Right cardiac atrium (tissue), 5 donors: ENCODE measurements around the gene CDA. TPM values are rescaled to one million over a fixed set of nuclear protein-coding genes. Genes with fewer than 3 reads are reported as not detected.
A peak's percentile ranks its signal among the peaks of the same experiment; 100 is the strongest.

Experiments used
- ATAC-seq, 2 donors: fragments of 200-7000 bp; cut with Tn5 transposase; one replicate each; pipeline versions ENCODE4 v1.8.0 to v1.9.1; 2020; ENCODE audit warnings: moderate library complexity in 2 of 2, mild to moderate bottlenecking in 1 of 2
- DNase-seq, 3 donors: peaks; one replicate each; pipeline ENCODE4 v3.0.0-alpha.2; 2020
- H3K27ac ChIP-seq: one replicate; pipeline ENCODE4 v1.5.1; 2013; ENCODE audit warnings: mild to moderate bottlenecking, low read length, control low read depth, moderate library complexity
- H3K27me3 ChIP-seq: one replicate; pipeline ENCODE4 v1.6.1; 2013; ENCODE audit not compliant: control insufficient read depth, insufficient read depth
- H3K4me1 ChIP-seq: one replicate; pipeline ENCODE4 v1.6.1; 2013; ENCODE audit warnings: low read length; ENCODE audit not compliant: control insufficient read depth, insufficient read depth
- H3K4me3 ChIP-seq: one replicate; pipeline ENCODE4 v1.5.1; 2013; ENCODE audit warnings: low read length, control low read depth
- H3K9me3 ChIP-seq: one replicate; pipeline ENCODE4 v1.6.1; 2013; ENCODE audit warnings: low read length; ENCODE audit not compliant: control insufficient read depth
- WGBS: extraction: QIAGEN DNeasy Blood & Tissue Kit; methylation state at CpG from one replicate; pipeline ENCODE4 v1.1.7; 2013; 5-methylcytosine and 5-hydroxymethylcytosine counted together
- intact Hi-C, 4 donors: fragments of 100-400 bp; cut with DNase I; formaldehyde crosslinking; loops; one replicate each; pipeline versions ENCODE4 v1.11.0 to v1.14.0; 2022 to 2023
- polyA plus RNA-seq: library from polyadenylated mRNA; stranded (reverse); fragments of 200-250 nt; gene quantifications from one replicate; pipeline ENCODE4 v1.2.3, GENCODE V29; 2013
- total RNA-seq, 4 donors: library from RNA; stranded (reverse); fragmentation: NEBNext Ultra II Directional; extraction: Animal tissue kit (Norgen Biotek cat#: 25700); gene quantifications; one replicate each; pipeline ENCODE4 v1.2.1, GENCODE V29; 2021
- donor health status: healthy with polysubstance abuse.
- donor health status: DM: no; HTN: yes; CAD: no.
- donor health status: DM: no; HTN: no; CAD: no.
- donor health status: DM: no; HTN: yes; CAD: no; lungs with severe emphysema.
- donor health status: DM: yes; HTN: yes; CAD: no.

CDA gene
- total and polyA plus RNA-seq, 5 donors = 2.2 to 6.7 (median 2.5) TPM

- WGBS = 73% methylated on average over 12 of the region's 12 CpGs
- H3K27me3 ChIP-seq = no peaks in the 10 kb centered on the region
- H3K27ac ChIP-seq = no peak overlapping the region
- DNase-seq (no peak), ATAC-seq (no peak)
- intact Hi-C loops = no loop called here
- H3K4me1 ChIP-seq = no peaks in the 10 kb centered on the region
- no peaks in the 10 kb centered on the region for H3K9me3 ChIP-seq
- H3K4me3 ChIP-seq = no peak overlapping the region
Measured at GRCh38 chr1:20663969-20664715, 75.2 kb downstream of the CDA start.

- H3K4me1 ChIP-seq = no peaks in the 10 kb centered on the region
- H3K27ac ChIP-seq = peak overlapping the region; percentile 16
- H3K27me3 ChIP-seq = no peaks in the 10 kb centered on the region
- ATAC-seq (no peak), DNase-seq (no peak)
- no peak overlapping the region for H3K4me3 ChIP-seq
- intact Hi-C loops = no loop called here
- WGBS = 66% methylated on average over 12 of the region's 12 CpGs
- H3K9me3 ChIP-seq = no peaks in the 10 kb centered on the region
Measured at GRCh38 chr1:20665726-20666125, 76.8 kb downstream of the CDA start.

GRCh38 chr1:20666146-20666545, 77.2 kb downstream of the CDA start:
- H3K4me1 ChIP-seq = no peaks in the 10 kb centered on the region
- H3K27me3 ChIP-seq = no peaks in the 10 kb centered on the region
- H3K4me3 ChIP-seq = no peak overlapping the region
- 53% methylated on average over 16 of the region's 16 CpGs for WGBS
- H3K27ac ChIP-seq = peak overlapping the region; percentile 2
- peak in 1 of 2 donors; percentile 13 for ATAC-seq
- peak in 1 of 3 donors; percentile 71 for DNase-seq
- H3K9me3 ChIP-seq = no peaks in the 10 kb centered on the region
- intact Hi-C loops = no loop called here

GRCh38 chr1:20666804-20667203, 77.9 kb downstream of the CDA start:
- WGBS = 98% methylated on average over 1 of the region's 1 CpG
- ATAC-seq (peak in 1 of 2 donors; percentile 31), DNase-seq (no peak)
- intact Hi-C loops = no loop called here
- no peak overlapping the region for H3K27ac ChIP-seq
- H3K9me3 ChIP-seq = no peaks in the 10 kb centered on the region
- no peaks in the 10 kb centered on the region for H3K27me3 ChIP-seq
- H3K4me3 ChIP-seq = no peak overlapping the region
- H3K4me1 ChIP-seq = no peaks in the 10 kb centered on the region

Other genes with a start within 250 kb of the CDA start
- 10 to 100 TPM; 15.6 to 28.5 (median 15.8) TPM for gene CAMK2N1, start 102.9 kb upstream of the CDA start, total RNA-seq
- 16.0 TPM for gene CAMK2N1, start 102.9 kb upstream of the CDA start, polyA plus RNA-seq
- 10 to 100 TPM; 29.9 to 42.1 (median 38.7) TPM for gene MUL1, start 80.9 kb upstream of the CDA start, total RNA-seq
- gene MUL1, start 80.9 kb upstream of the CDA start, polyA plus RNA-seq = 22.1 TPM
- 1 to 10 TPM; 1.6 to 3.6 (median 2.7) TPM for gene FAM43B, start 36.5 kb upstream of the CDA start, total RNA-seq
- gene FAM43B, start 36.5 kb upstream of the CDA start, polyA plus RNA-seq = 1.3 TPM
- 100 to 1,000 TPM; 143 to 161 (median 156) TPM for gene PINK1, start 44.4 kb downstream of the CDA start, total RNA-seq
- 215 TPM for gene PINK1, start 44.4 kb downstream of the CDA start, polyA plus RNA-seq
- gene DDOST, start 72.3 kb downstream of the CDA start, total RNA-seq = 100 to 1,000 TPM; 107 to 143 (median 124) TPM
- 123 TPM for gene DDOST, start 72.3 kb downstream of the CDA start, polyA plus RNA-seq
- gene KIF17, start 128.9 kb downstream of the CDA start, total RNA-seq = 1 to 10 TPM; 2.0 to 4.8 (median 3.6) TPM
- gene KIF17, start 128.9 kb downstream of the CDA start, polyA plus RNA-seq = 6.4 TPM
- under 1 TPM in 3 of 4 donors, not detected in 1; 0.11 to 0.45 (median 0.18) TPM for gene SH2D5, start 143.6 kb downstream of the CDA start, total RNA-seq
- gene SH2D5, start 143.6 kb downstream of the CDA start, polyA plus RNA-seq = 0.11 TPM
- 100 to 1,000 TPM; 134 to 147 (median 141) TPM for gene HP1BP3, start 198.2 kb downstream of the CDA start, total RNA-seq
- 58.1 TPM for gene HP1BP3, start 198.2 kb downstream of the CDA start, polyA plus RNA-seq